ENCODE data around the gene SMIM45.

SMIM45 gene

DNA sequence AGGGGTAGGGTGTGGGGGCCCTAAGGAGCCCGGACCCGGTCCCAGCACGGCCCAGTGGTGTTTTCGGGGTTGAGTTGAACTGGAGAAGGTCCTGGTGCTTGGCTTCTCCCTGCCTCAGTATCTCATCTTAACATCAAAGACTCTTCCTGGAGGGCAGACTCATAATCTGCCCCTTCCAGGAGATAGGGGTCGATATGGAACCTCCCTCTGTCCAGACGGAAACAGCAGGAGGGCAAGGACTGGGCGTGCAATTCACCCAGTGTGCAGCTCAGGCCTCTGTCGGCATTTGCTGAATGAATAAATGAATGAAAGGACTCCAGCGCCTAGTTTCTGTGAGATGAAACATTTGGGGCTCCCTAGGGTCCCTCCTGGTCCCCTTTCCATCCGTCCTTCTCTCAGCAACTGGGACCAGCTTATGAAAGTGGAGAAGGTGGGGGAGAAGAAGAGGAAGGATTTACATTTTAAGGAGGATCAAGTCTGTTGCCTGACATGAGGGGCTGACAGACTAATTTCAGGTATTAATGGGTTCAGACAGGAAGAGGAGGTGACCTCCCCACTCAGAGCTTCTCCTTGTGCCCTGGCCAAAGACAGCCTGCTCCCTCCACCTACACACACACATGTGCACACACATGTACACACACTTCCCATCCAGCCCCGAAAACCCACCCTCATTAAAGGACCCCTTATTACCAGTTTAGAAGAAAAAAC lies 36.0 kb upstream of the SMIM45 start:
- DNase-seq, result no peak

DNA sequence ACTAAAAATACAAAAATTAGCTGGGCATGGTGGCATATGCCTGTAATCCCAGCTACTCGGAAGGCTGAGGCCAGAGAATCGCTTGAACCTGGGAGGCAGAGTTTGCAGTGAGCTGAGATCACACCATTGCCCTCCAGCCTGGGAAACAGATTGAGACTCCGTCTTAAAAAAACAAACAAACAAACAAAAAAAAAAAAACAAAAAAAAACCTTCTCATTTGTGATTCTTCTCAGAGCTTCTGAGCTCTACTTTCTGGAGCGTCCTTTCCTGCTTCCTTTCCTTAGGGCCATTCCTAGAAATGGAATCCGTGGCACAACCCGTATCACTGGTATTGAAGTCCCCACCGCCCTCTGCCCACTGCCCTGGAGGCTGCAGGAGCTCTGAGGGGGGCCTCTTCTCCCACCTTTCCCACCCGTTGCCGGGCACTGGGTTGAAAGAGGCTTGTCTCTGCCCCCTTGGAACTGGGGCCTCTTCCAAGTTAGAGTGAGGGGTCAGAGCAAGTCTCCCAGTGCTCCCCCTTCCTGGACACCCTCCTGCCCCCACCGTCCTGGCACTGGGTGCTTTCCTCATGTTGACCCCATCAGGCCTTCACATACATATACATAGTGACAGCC lies 35.1 kb upstream of the SMIM45 start:
- DNase-seq, result no peak

DNA sequence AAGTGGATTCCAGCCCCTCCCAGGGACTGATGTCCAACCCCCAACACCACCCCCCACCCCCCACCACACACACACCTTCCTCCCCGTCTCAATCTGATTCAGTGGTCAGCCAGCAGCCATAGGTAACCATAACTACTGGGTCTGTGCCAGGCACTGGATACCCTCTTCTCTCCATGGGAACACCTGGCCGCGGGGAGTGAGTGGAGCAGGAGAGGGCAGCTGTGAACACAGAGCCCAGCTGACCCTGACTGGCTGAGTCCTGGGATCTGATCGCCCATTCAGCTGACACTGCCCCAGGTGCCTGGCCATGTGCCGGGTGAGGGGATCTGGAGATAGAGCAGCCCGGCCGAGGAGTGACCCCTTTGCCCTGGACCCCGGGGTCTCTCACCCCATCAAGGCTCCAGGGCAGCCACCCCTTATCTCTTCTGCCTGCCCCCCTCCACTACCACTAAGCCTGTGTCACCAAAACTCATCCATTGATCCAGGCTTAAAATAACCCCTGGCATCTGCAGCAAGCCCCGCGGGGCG lies 34.5 kb upstream of the SMIM45 start:
- no peak for DNase-seq

DNA sequence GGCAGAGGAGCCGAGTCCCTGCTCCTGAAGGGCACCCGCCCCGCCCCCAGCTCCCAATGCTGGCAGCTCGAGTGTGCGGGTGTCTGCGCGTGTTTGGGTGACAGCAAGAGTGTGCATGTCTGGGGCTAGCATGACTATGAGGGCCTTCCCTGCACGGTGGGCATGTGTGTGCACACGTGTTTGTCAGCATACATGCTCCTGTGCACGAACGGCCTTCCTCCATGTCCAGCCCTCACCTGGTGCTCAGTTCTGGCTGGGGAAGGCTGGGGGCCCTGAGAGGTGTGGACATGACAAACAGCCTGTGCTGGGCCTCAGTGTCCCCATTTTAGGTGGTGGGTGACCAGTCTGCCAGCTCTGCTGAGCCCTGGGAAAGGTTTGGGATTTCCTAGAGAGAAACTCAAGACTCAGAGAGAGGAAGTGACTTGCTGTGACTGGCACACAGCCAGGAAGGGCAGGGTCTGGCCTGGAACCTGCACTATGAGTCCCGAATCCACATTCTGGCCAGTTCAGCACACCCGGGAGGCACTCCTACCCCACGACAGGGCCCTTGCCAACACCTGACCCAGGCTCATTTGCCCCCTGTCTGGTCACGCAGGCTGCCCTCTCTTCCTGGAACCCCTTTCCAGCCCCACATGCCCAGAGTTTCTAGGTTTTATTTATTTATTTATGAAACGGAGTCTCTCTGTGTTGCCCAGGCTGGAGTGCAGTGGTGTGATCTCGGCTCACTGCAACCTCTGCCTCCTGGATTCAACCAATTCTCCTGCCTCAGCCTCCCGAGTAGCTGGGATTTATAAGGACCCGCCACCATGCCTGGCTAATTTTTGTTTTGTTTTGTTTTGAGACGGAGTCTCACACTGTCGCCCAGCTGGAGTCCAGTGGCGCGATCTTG lies 33.8 kb upstream of the SMIM45 start:
- DNase-seq, result no peak

DNA sequence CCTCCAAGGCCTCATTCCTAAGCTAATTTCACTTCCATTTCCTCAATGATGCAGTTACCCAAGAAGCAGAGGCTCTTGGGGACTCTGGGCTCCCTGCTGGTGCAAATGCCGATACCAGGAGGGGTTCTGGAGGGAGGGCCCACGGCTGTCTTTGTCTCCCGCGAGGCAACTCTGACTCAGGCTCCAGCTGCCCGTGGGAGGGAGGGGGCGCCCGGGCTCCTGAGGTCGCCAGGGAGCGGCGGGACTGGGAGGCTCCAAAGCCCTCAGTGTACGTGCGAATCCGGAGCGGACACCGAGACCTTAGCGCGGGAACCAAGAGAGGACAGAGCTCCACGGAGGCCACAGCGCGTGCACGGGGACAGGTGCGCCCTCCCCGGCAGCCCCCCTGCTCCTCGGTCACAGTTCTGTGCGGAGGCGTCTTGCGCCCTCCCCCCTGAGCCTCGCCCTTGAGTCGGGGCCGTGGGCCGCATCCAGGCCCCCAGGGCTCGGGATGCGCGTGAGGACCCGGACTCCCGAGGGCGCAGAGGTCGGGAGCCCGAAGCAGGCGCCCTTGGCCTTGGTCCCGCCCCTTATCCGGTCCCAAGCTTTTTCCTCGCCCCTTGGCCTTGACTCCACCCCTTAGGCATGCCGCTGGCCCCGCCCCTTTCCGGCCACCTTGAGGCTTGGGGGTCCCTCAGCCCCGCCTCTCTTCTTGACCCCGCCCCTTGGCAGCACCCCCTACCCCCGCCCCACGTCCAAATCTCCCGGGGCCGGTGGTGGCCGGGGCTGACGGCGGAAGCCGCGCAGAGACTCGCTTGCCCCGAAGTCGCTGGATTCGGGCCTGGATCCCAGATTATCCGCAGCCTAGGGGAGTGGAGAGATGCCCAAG lies 32.4 kb upstream of the SMIM45 start:
- DNase-seq, result no peak

DNA sequence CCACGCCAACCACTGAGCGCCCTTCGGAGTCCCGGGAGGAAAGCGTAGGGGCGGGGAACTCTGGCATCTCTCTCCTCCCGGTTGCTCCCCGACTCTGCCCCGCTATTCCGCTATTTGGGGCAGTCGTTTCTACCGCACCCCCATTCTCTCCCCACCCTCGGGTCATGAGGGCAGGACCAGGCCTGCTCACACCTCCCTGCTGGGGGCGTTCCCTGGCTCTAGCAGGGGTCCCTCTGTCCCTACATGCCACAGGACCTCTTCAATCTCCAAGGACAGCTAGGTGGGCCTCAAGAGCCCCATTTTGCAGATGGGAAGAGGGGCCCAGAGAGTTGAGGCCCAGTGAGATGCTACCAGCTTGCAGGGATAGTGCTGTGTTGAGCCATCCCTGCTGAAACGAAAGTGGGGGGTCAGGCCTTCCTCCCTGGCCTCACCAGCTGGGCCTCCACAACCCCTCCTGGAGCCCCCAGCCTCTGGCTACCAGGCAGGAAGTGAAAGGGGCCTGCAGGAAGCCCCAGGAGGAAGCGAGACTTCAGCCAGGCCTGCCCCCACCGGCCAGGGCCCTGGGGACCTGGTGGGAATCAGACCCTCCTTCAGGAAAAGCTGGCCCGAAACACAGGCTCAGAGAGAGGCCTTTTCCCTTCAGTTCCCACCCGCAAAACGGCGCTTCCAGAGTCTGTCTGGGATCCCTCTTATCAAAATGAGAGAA lies 31.5 kb upstream of the SMIM45 start:
- no peak for DNase-seq

DNA sequence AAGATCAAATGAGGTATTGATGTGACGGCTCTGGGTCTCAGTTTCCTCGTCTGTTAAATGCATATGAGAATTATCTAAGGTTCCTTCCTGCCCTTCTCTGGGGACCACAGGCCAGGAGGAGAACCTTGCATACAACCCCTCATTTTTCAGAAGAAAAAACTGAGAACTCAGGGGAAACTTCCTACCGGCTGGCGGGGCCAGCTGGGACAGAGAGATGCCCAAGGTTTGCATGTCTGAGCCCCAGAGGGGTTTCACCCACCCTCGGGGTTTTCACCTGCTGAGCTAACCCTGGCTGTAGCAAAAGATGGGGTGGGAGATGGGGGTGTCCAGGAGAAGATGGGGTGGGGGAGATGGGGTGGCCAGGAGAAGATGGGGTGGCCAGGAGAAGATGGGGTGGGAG lies 29.6 kb upstream of the SMIM45 start:
- DNase-seq, result no peak

DNA sequence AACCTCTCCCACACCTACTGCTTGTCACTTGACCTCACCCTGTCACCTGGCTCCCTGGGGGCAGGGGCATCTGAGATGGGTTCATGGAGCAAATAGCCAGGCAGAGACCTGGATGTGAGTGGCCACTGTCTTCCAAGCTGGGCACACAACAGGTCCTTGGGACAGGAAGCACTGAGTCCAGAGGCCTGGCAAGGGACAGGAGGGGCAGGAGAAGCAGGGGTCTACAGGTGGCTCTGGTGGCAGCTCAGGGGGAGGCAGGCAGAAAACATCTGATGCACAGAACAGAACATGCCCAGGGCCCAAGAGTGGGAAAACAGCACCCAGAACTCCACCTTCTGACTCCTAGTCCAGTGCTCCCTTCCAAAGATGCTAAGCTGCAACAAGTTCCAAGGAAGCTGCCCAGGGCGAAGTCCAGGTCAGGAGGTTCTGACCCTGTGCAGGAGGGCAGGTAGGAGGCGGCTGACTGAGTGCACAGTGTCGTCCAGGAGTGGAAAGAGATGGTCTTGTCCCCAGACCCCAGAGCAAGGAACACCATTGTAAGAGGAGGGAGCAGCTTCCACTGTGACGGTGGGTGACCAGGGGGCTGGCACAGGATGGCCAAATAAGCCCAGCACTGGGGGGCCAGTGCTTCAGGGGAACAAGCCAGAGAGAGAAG lies 28.9 kb upstream of the SMIM45 start:
- no peak for DNase-seq

DNA sequence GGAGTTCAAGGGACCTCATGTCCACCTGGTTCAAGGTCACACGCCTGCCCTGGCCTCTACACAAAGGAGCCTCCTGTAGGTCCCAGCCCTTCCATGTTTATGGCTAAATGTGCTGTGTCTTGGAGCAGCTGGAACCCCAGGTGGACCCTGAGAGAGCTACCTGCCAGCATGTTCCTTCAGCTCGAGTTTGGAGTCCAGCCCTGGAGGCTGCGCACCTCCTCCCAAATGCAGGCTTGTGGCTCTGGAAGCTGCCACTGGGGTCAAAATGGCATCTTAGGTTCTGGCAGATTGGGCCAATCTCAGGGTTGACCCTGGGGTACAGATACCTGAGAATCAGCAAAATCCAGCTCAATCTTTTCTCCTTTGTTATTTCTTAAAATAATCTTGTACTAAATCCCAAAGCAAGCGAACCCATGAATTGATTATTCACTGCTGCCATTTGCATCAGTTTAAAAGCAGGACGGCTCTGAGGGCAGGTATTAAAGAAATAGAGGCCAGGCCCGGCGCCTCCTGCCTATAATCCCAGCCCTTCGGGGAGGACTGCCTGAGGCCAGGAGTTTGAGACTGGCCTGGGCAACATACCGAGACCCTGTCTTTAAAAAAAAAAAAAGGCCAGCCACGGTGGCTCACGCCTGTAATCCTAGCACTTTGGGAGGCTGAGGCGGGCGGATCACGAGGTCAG lies 28.2 kb upstream of the SMIM45 start:
- no peak for DNase-seq

DNA sequence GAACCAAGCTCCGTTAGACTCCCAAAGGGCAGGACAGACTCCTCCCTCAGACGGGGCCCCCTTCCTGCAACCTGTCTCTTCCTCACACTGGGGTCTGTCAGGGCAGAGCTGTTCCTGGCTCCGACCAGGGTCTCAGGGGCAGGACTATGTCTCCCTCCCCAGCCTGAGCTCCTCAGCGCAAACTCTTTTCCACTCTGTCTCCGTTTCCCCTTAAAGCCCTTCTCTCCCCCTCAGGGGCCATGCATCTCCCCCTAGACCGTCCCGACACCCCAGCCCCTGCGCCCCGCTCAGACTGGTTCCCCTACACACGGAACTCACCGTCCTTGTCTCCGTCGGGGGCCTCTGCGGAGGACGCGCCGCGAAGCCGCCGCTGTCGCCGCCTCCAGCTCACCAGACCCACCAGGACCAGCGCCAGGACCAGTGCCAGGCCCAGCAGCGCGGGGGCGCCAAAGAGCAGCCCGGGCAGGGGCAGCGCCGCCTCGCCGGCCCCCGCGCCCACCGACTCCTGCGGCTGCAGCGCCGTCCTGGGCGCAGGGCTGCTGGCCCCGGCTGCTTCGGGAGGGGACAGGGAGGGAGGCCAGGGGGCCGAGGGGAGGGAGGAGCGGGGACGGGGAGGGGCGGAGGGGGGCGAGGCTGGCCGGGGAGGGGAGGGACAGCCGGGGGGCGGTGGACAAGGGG lies 26.0 kb upstream of the SMIM45 start:
- DNase-seq, result peak; percentile 60 to 71 (median 66)

DNA sequence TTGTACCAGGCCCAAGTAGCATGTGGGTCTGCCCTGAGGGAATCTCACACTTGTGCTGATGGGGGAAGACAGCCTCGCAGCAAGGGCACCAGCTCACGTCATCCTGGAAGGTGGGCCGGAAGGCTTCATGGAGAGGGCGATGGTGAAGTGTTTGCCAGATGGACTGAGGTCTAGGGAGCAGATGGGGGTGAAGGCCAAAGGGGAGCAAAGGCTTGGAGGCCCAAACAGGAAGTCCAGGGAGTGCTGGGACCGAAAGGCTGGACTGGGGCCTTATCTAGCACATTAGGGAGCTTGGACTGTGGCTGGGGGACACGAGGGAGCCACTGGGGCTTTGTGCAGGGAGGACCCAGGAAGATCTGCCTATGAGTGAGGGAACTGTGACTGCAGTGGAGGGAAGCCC lies 24.1 kb upstream of the SMIM45 start:
- no peak for DNase-seq

DNA sequence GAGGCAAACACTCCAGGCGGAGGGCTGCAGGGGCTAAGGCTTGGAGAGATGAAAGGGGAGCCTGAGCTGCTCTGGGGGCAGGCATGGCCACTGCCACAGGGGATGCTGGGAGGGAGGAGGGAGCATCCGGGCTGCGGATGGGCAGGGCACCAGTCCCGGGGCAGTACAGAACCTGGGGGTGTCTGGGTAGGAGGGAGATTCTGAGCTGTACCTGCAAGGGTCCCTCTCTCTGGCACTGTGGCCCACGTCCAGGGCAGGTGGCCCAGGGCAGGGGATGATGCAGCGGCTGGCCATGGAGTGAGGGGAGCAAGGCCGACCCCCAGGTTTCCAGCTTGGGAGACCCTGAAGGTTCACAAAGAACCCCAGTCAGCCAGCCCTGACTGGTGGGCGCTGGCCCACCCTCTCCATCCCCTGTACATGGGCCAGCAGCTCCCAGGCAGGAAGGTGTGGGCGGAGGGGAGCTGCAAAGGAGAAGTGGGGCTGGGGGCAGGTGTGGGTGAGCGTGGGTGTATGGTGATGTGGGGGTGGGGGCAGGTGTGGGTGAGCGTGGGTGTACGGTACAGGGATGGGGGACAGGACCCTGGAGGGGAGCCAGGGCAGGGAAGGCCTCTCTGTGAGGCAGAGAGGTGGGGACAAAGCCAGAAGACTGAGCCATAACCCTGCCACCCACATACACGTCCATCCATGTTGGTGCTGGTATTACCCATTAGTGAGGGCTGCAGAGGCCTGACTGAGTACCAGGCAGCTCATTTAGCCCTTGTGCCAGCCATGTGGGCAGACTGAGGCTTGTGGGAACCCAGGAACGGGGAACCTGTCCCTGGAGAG lies 23.1 kb upstream of the SMIM45 start:
- no peak for DNase-seq

DNA sequence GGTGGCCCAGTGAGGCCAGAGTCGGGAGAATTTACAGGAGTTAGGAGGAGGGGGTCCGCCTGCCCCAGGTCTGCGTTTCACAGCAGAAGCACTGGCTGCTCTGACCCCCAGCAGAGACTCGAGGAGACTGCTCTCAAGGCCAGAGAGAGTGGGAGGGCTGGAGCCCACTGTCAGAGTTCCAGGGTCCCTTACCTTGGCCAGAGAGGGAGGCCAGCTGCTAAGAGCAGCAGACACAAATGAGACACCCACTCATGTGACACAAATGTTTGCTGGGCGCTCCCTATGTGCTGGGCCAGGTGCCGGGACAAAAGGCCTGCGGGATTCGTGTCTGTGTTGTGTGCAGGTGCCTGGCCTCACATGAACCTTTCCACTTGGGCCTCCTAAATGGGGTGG lies 22.5 kb upstream of the SMIM45 start:
- no peak for DNase-seq

DNA sequence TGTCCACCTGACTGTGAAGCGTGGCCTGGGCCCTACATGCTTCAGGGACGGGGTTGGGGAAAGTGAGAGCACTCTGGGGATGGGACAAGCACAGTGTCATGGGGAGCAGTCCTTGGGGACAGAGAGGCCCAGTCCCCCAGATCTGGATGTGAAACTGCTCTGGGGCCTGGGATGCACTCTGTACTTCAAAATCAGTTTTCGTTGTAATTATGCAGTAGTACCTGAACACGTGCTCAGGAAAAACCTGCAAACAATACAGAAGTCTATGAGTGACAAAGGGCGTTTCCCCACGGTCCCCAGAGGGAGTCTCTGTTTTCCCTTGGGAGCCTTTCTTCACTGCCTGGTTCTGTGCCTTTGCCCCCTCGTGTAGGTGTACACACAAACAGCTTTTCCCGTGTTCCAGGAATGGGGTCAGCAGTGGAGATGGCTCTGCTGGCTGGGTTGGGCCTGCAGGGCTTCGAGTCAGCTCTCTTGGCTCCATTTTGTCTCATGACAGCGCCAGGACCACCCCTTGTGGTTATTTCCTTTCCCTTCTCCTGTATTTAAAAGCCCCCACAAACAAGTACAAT lies 20.2 kb upstream of the SMIM45 start:
- no peak for DNase-seq

DNA sequence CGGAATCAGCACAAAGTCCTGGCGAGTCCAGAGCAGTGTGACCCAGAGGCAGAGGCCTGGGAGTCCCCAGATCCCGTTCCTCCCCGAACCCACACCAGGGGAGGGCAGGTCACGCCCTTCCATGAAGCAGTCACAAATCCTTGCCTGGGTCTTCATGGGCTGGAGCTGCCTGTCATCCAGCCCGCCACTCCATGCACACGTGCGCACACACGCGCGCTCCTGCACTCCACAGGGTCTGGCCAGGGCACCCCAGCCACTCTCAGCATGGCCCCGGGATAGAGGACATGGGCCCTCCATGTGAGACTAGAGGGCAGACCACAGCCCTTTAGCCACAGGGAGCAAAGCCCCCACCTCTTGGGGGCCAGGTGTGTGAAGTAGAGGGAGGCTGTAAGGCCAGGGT lies 19.6 kb upstream of the SMIM45 start:
- no peak for DNase-seq

DNA sequence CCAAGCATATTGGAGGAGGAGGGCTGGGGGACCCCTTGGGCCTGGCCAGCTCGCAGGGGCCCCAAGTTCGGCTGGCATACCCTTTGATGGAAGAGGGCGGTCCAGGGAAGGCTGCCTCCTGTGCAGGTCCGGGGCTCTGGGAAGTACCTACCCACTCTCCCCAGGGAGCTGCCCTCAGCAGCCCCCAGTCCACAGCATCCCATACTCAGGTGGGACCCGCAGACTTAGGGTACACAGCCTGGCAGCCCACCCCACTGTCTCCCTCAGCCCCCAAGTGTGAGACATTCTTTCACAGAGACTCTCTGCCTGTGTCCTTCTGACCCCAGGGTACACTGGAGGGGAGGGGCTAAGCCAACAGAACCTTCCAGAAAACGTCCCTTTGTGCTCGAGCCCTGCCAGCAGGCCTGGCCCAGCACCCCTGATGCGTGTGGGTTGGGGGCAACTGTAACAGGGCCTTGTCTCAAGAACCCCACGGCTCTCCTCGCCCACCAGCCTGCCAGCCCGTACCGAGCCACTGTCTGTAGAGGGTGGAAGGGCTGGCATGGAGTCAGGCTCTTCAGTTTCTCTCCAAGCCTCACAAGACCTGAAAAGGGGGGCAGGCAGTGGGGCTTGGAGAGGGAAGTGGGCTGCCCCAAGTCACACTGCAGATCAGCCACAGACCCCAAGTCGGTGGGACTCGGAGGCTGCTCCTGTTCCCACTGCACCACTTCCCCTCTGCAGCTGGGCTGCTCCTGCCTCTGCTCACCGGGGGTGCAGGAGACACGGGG lies 18.4 kb upstream of the SMIM45 start:
- no peak for DNase-seq

DNA sequence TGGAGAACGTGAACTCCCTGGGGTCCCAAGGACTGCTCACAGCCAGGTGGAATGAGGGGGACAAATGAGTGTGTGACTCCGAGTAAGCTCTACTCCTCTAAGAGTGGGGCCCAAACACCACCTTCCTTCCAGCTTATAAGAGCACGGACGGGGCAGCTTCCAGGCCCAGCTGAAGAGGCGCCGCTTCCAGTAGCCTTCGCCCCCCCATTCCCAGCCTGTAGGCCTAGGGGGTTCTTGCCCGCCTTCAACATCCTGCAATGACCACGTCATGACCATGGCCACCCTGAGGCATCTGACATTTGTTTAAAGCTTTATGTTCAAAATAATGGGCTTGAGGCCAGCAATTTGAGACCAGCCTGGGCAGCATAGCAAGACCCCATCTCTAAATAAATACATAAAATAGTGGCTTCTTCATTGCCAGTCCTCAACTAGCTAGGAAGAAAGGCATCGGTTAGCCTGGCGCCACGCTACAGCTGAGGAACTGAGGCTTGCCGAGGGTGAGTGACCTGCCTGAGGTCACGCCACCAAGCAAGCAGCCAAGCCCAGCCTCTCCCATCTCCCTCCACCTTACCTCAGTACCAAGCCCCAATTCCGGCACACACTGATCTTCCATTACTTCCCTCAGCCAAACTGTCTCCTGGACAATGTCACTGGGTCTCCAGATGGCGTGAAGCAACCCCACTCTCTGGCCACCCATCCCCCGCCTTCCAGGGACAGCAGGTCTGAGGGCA lies 17.5 kb upstream of the SMIM45 start:
- no peak for DNase-seq

DNA sequence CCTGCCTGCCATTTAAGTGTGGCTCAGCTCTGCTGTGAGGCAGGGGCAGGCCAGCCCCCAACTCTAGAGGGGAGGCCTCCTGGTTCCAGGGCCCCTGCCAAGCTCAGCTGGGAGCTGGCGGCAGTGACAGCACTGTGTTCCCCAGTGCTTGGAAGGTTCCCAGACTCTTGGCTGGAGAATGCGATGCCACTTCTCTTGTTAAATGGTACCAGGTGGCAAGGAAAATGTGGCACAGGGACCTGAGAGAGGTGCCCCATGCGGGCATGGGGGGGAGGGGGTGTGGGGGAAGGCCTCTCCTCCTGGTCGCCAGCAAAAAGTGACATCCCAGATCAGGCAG lies 17.0 kb upstream of the SMIM45 start:
- no peak for DNase-seq

All from activated CD4-positive, CD25-positive, alpha-beta regulatory T cell (primary cell).